ENCODE data around the gene SPATA25.

SPATA25 gene

GRCh38 chr20:45927071-45927878 is 39.9 kb upstream of the SPATA25 start:
- no peak for TF ChIP-seq ZFX (IDR thresholded peaks at IDR 0.05; ENCODE audit: borderline replicate concordance)
- TF ChIP-seq, protein P1, sequence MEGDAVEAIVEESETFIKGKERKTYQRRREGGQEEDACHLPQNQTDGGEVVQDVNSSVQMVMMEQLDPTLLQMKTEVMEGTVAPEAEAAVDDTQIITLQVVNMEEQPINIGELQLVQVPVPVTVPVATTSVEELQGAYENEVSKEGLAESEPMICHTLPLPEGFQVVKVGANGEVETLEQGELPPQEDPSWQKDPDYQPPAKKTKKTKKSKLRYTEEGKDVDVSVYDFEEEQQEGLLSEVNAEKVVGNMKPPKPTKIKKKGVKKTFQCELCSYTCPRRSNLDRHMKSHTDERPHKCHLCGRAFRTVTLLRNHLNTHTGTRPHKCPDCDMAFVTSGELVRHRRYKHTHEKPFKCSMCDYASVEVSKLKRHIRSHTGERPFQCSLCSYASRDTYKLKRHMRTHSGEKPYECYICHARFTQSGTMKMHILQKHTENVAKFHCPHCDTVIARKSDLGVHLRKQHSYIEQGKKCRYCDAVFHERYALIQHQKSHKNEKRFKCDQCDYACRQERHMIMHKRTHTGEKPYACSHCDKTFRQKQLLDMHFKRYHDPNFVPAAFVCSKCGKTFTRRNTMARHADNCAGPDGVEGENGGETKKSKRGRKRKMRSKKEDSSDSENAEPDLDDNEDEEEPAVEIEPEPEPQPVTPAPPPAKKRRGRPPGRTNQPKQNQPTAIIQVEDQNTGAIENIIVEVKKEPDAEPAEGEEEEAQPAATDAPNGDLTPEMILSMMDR (IDR thresholded peaks at IDR 0.05) = no peak
- H3K27ac ChIP-seq = no peak overlapping the region

DNA sequence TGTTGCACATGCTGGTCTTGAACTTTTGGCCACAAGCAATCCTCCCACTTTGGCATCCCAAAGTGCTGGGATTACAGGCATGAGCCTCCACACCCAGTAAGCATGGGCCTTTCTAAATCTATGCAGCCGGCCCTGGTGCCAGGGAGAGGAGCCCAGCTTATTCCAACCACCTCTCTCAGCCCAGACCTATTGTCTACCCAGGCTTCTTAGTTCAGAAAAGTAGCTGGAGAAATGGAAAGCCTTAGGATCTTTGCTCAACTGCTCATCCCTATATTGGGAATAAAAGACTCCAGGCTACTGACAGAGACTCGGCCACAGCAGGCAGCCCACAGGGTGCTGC is 39.3 kb upstream of the SPATA25 start:
- TF ChIP-seq ZFX (IDR thresholded peaks at IDR 0.05; ENCODE audit: borderline replicate concordance) = no peak
- TF ChIP-seq, protein P1 (IDR thresholded peaks at IDR 0.05) = no peak
- no peak overlapping the region for H3K27ac ChIP-seq

GRCh38 chr20:45925821-45926506 is 38.5 kb upstream of the SPATA25 start:
- H3K27ac ChIP-seq = no peak overlapping the region
- TF ChIP-seq, protein P1 (IDR thresholded peaks at IDR 0.05) = no peak
- TF ChIP-seq ZFX (IDR thresholded peaks at IDR 0.05; ENCODE audit: borderline replicate concordance) = no peak

- H3K27ac ChIP-seq = no peak overlapping the region
- no peak for TF ChIP-seq ZFX (IDR thresholded peaks at IDR 0.05; ENCODE audit: borderline replicate concordance)
- TF ChIP-seq, protein P1 (IDR thresholded peaks at IDR 0.05) = no peak
These were observed 37.2 kb upstream of the SPATA25 start for GRCh38 chr20:45924391-45925261.

- TF ChIP-seq, protein P1 (IDR thresholded peaks at IDR 0.05) = no peak
- no peak for TF ChIP-seq ZFX (IDR thresholded peaks at IDR 0.05; ENCODE audit: borderline replicate concordance)
These were observed 34.1 kb upstream of the SPATA25 start for GRCh38 chr20:45921337-45922189.

DNA sequence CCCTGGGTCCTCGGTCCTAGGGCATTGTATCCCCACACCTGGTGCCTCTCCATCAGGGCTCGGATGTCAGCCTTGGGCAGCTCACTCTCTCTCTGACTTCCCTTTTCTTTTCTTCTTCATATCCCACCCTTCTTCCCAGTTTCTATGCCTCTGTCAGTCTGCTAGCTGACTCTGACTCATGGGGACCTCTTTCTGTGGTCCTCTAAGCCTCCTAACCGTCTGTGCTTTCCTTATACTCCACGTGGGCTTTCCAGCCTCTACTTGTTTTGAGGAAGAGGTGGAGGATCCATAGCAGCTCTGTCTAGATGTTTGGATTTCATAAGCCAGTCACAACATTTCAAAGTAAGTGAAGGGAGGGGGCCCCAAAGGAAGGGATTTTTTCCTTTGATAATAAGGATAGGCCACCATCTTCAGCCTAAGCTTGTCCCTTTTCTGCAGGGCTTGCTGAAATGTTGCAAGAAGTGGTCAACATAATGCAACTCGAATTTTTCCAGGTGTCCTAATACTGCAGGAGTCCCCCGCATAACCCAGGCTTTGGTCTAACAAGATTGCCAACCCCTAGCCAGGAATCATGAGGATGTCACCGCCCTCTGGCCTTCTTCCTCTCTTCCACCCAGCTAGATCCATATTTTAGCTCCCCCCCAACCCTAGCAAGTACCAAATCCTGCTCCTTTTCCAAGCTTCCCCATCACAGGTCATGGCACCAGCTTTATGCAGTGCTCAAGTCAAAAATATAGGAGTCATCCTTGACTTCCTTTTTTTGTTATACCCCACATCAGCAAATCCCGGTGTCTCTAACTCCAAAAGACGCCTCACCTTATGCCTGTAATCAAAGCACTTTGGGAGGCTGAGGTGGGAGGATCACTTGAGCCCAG is 33.3 kb upstream of the SPATA25 start:
- no peak overlapping the region for H3K27ac ChIP-seq

More at GRCh38 chr20:45921337-45922189, 34.1 kb upstream of the SPATA25 start:
- no peak overlapping the region for H3K27ac ChIP-seq

More for the DNA sequence above, 33.3 kb upstream of the SPATA25 start:
- TF ChIP-seq, protein P1 (IDR thresholded peaks at IDR 0.05) = no peak
- TF ChIP-seq ZFX (IDR thresholded peaks at IDR 0.05; ENCODE audit: borderline replicate concordance) = no peak
